A673 (cell line): ENCODE results near the gene BTBD6.

Source experiments
- EZH2 ChIP-seq: fragments of 200-600 bp; sonication (generic); IDR thresholded peaks from 2 replicates; pipeline ENCODE4 v1.6.1; 2017; ENCODE audit warnings: borderline replicate concordance, low read depth, mild to moderate bottlenecking, mixed read lengths, antibody characterized with exemption, low read length; ENCODE audit not compliant: poor library complexity, severe bottlenecking
- TF ChIP-seq, protein P1 (sequence below): fragments of 300-800, 200-600 bp; sonication (generic); conservative IDR thresholded peaks from 2 replicates; pipeline ENCODE4 v1.5.1; 2017; ENCODE audit warnings: low read depth, mild to moderate bottlenecking, antibody characterized with exemption, low read length, moderate library complexity, mixed read lengths

DNA sequence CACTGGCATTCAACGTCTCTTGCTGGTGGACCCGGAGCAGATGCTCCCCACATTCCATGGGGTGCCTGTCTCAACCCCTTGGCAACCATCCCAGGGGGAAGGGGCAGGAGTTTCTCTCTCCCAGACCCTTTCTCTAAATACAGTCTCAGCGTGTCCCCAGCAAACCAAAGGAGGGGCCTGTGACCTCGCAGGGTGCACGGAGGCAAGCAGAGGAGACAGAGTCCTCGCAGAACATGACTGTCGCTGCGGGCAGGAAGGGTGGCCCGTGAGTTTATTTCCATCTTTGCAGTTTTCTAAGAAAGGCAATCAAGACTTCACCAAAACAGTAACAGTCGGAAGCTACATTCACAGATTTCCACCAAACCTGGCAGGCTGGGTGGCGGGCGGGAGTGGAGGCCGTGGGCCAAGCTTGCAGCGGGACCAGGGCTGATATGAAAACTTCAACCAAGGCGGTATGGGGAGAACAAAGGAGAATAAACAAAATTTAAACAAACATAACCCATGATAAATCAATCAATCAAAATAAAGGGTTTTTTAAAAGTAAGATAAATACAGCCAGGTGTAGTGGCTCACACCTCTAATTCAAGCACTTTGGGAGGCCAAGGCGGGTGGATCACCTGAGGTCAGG lies 33.9 kb downstream of the BTBD6 start:
- TF ChIP-seq, protein P1, sequence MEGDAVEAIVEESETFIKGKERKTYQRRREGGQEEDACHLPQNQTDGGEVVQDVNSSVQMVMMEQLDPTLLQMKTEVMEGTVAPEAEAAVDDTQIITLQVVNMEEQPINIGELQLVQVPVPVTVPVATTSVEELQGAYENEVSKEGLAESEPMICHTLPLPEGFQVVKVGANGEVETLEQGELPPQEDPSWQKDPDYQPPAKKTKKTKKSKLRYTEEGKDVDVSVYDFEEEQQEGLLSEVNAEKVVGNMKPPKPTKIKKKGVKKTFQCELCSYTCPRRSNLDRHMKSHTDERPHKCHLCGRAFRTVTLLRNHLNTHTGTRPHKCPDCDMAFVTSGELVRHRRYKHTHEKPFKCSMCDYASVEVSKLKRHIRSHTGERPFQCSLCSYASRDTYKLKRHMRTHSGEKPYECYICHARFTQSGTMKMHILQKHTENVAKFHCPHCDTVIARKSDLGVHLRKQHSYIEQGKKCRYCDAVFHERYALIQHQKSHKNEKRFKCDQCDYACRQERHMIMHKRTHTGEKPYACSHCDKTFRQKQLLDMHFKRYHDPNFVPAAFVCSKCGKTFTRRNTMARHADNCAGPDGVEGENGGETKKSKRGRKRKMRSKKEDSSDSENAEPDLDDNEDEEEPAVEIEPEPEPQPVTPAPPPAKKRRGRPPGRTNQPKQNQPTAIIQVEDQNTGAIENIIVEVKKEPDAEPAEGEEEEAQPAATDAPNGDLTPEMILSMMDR = no peak; the same call in 1 of the 2 replicates
- TF ChIP-seq EZH2 = no peak
